Fibroblast of mammary gland (primary cell): ENCODE results near the gene AMIGO1.

ENCODE experiments used
- DNase-seq: peaks from one replicate; pipeline ENCODE4 v3.0.0-alpha.2; 2010; ENCODE audit warnings: low read depth
- H3K4me3 ChIP-seq: 2 replicates; pipeline ENCODE4 v1.5.1; 2011; ENCODE audit warnings: low read depth, mild to moderate bottlenecking, low read length, moderate library complexity; ENCODE audit not compliant: control insufficient read depth
- CTCF ChIP-seq: conservative IDR thresholded peaks from 2 replicates; pipeline ENCODE4 v1.5.1; 2011; ENCODE audit warnings: low read depth, low read length, inconsistent platforms; ENCODE audit not compliant: control insufficient read depth, insufficient read depth

The AMIGO1 gene

GRCh38 chr1:109497449-109498160 lies 11.9 kb downstream of the AMIGO1 start:
- H3K4me3 ChIP-seq = no peak overlapping the region
- no peak for TF ChIP-seq CTCF
- no peak for DNase-seq

- DNase-seq = no peak
- TF ChIP-seq CTCF = no peak
- H3K4me3 ChIP-seq = no peak overlapping the region
Observed at GRCh38 chr1:109495738-109496137, 13.8 kb downstream of the AMIGO1 start.

- DNase-seq = peak; percentile 71
- H3K4me3 ChIP-seq = peak within 1 kb of the TSS; percentile 79
- peak; percentile 65 for TF ChIP-seq CTCF
Observed at GRCh38 chr1:109493805-109494539, 15.6 kb downstream of the AMIGO1 start, which contains the start of gene CYB561D1. CYB561D1 (plus strand) TSS chr1:109494094; CDS start chr1:109494140, 46 bp downstream.

GRCh38 chr1:109493227-109493626 lies 16.3 kb downstream of the AMIGO1 start:
- H3K4me3 ChIP-seq = no peak overlapping the region

GRCh38 chr1:109492779-109493178 lies 16.7 kb downstream of the AMIGO1 start:
- H3K4me3 ChIP-seq = no peak overlapping the region
- DNase-seq = peak; percentile 13
- no peak for TF ChIP-seq CTCF

More at GRCh38 chr1:109493227-109493626, 16.3 kb downstream of the AMIGO1 start:
- no peak for TF ChIP-seq CTCF
- DNase-seq = peak; percentile 8

- TF ChIP-seq CTCF = no peak
- H3K4me3 ChIP-seq = no peak overlapping the region
- DNase-seq = no peak
Observed at GRCh38 chr1:109491372-109491771, 18.2 kb downstream of the AMIGO1 start.
